ENCODE results near the gene SLC35F1.

Gene SLC35F1

DNA sequence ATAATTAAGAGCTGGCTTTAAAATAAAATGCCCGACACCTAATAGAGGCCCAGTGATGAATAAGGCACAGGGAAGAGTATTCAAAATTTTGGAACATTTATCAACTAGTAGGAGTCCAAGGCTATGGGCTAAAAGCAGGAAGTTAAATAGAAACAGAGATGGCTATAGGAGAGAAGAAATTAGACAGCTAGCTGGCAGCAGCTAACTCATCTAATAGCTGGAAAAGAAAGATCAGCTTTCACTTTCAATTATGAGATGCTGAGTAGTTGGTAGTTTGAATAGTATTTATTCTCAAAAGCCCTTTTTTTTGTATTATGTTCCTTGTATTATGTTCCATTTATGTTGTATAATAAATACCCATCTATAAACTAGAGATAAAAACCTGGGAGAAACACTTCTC lies 215.7 kb downstream of the SLC35F1 start:
- no peak for DNase-seq (ENCODE audit: low read depth)

DNA sequence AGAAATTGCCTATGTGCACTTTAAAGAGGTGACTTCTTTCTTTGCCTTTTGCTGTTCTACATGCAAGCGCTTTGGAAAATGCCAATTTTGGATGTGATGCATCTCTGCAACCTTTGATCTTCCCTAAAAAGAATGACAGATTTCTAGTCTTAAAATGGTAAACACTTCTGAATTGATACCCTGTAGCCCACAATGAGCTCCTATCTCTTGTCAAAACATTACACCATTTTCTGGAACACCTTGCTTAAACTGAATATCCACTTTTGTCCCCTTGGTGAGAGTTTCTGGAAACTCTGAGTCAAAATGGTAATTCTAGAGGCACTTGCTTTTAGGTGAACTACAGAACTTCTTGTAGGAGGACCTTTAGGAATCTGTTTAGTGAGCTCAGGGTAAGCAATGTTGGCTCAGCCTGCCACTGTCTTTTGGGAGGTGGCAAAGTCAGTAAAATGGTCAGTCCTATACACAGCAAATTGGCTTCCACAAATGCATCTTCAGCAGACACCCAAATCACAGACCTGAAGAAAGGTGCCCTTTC lies 216.5 kb downstream of the SLC35F1 start:
- no peak for DNase-seq (ENCODE audit: low read depth)

DNA sequence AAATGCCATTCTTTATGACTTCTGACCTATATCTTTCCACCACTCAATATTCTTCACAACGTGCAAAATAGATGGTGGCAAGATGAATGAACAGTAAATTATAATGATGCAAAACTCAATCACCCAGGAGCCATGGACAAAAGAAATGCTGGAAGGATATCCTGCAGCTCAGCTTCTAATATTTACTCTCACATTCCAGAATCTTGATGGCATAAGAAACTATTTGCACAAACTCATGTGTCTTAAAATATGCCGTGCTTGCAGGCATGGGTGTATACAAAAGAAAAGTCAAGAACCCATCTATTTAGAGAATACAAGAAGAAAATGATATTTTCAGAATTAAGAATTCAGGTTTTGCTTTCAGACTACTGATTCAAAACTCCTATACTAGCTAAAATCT lies 217.8 kb downstream of the SLC35F1 start:
- DNase-seq (ENCODE audit: low read depth), result no peak

DNA sequence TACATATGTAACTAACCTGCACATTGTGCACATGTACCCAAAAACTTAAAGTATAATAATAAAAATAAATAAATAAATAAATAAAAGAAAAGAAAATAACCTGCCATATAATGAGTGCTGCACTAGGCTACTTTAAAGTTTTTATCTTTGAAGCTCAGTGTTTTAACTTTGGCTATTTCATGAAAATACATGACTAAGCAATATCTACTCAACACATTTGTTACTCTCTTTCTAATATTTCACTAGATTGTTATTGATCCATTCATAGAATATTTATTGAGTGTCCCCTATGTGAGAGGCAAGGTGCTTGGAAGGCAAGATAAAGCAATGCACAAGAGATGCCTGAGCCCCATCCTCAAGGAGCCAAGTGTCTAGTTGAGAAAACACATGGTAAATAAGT lies 221.7 kb downstream of the SLC35F1 start:
- DNase-seq (ENCODE audit: low read depth), result no peak

- DNase-seq (ENCODE audit: low read depth), result no peak
Observed at GRCh38 chr6:118134206-118134605, 227.1 kb downstream of the SLC35F1 start.

DNA sequence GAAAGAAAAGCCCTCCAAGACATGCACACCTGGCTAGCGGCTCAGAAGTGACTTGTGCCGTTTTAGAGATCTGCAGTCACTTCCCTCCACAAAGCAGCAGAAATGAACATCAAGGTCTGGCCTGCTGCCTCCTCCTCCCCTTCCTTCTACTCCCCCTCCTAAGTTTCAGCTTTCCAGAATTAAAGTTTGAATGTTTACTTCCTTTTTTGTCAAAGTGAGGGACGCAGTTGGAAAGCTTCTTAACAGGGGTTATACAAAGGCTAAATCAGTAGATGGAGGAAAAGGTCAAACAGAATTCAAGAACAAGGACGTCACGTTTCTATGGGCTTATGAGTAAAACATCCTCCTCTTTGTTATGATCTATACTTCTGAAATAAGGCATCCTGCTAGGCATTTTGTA lies 227.7 kb downstream of the SLC35F1 start:
- no peak for DNase-seq (ENCODE audit: low read depth)

- DNase-seq (ENCODE audit: low read depth), result no peak
Observed at GRCh38 chr6:118135371-118135770, 228.3 kb downstream of the SLC35F1 start.

DNA sequence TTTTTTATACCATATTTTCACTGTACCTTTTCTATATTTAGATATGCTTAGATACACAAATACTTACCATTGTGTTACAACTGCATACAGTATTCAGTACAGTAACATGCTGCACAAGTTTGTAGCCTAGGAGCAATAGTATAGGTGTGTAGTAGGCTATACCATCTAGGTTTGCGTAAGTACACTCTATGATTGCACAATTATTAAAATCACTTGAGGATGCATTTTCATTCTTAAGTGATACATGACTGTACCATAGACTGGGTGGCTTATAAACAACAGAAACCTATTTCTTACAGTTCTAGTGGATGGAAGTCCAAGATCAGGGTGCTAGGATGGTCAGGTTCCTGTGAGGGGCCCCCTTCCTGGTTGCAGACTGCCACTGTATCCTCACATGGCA lies 234.1 kb downstream of the SLC35F1 start:
- DNase-seq (ENCODE audit: low read depth), result no peak

GRCh38 chr6:118146584-118146983 lies 239.5 kb downstream of the SLC35F1 start:
- DNase-seq (ENCODE audit: low read depth), result no peak

GRCh38 chr6:118147511-118147910 lies 240.4 kb downstream of the SLC35F1 start:
- no peak for DNase-seq (ENCODE audit: low read depth)

DNA sequence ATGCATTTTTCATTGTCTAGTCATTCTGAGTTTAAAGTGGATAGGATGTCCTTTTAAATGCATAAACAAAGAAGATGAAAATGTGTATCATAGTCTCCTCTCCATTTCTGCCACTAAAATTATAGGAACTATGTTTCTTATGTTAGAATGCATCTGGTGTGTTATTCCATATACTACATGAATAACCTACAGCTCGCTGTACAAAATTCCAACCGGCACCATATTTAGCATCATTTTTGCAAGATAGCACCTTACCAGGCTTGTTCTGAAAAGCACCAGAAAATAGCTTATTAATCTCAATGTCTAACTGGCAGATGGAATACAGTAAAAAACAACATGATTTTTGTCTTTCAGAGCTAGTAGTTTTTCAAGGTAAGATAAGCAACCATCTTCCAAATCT lies 241.5 kb downstream of the SLC35F1 start:
- DNase-seq (ENCODE audit: low read depth), result no peak

GRCh38 chr6:118152524-118152923 lies 245.5 kb downstream of the SLC35F1 start:
- DNase-seq (ENCODE audit: low read depth), result no peak

- no peak for DNase-seq (ENCODE audit: low read depth)
Observed at GRCh38 chr6:118161343-118161742, 254.3 kb downstream of the SLC35F1 start.

DNA sequence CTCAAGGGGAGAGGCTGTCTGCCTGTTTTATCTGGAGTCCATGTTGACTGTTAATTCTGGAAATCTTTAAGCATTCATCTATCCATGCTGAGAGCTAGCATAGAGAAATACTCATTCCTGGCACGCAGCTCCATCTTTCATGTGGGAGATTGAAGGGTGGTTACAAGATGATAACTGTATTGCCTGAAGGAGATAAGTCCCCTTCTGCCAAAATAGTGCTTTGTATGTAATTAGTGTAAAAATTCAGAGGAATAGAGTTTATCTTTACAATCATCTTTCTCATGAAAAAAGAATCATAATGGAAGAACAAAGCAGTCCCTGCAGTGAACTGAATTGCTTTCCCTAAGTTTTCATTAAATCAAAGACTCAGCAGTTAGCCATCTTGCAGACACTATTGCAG lies 256.5 kb downstream of the SLC35F1 start:
- no peak for DNase-seq (ENCODE audit: low read depth)

DNA sequence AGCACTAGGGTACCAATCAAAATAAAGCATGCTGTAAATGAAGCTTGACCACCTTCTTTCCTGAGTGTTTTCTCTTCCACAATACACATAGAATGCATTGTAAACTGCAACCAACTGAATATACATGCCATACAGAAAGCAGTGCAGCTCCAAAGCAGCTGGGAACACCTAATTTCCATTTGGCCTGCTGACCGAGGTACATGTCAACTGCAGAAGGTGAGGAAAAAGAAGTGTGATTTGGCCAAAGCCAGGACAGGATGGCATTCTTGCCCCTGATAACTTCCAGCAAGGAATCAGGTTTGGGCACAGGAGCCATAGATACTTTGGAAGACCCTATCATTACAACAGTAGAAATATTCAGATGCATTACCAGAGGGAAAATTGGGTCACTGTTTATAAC lies 258.4 kb downstream of the SLC35F1 start:
- DNase-seq (ENCODE audit: low read depth), result no peak

DNA sequence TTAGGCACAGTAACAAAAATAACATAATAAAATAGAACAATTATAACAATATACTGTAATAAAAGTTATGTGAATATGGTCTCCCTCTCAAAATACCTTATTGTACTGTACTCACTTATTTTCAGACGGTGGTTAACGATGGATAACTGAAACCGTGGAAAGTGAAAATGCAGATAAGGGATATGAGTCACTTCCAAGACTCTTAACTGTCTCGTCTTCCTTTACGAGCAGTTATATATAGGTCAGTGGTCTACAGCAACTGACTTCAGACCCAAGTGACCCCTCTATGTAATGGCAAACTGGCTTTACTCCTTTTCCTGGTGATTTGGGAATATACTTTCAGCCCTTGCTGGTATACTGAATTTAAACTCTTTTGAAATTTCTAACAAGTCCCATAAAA lies 261.4 kb downstream of the SLC35F1 start:
- DNase-seq (ENCODE audit: low read depth), result no peak

GRCh38 chr6:118171852-118172251 lies 264.8 kb downstream of the SLC35F1 start:
- DNase-seq (ENCODE audit: low read depth), result no peak

DNA sequence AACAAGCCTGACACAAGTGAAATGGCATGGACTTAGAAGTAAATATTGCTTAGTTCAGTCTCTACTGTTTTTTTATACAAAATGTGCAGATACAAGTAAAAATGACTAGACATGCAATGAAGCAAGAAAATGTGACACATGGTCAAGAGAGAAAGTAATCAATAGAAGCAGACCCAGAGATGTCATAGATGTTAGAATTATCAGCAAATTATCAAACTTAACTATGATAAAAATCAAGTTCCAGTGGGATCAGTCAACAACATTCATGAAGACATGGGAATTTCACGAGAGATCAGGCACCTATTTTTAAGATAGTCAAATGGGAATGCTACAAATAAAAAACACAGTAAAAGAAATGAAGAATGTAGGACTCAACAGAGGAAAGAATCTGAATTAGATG lies 267.0 kb downstream of the SLC35F1 start:
- DNase-seq (ENCODE audit: low read depth), result no peak

GRCh38 chr6:118177720-118178119 lies 270.7 kb downstream of the SLC35F1 start:
- DNase-seq (ENCODE audit: low read depth), result no peak

DNA sequence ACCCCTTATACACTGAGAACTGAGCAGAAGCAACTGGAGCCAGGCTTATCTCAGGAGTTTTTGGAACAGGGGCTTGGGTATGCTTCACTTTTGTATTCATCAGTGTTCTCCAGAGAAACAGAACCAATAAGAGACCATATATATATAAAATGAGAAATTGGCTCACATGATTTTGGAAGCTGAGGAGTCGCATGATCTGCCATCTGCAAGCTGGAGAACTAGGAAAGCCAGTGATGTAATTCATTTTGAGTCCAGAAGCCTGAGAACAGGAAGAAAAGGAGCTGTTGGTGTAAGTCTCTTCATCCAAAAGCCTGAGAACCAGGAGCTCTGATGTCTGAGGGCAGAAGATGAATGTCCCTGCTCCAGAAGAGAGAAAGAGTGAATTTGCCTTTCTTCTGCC lies 272.0 kb downstream of the SLC35F1 start:
- no peak for DNase-seq (ENCODE audit: low read depth)

DNA sequence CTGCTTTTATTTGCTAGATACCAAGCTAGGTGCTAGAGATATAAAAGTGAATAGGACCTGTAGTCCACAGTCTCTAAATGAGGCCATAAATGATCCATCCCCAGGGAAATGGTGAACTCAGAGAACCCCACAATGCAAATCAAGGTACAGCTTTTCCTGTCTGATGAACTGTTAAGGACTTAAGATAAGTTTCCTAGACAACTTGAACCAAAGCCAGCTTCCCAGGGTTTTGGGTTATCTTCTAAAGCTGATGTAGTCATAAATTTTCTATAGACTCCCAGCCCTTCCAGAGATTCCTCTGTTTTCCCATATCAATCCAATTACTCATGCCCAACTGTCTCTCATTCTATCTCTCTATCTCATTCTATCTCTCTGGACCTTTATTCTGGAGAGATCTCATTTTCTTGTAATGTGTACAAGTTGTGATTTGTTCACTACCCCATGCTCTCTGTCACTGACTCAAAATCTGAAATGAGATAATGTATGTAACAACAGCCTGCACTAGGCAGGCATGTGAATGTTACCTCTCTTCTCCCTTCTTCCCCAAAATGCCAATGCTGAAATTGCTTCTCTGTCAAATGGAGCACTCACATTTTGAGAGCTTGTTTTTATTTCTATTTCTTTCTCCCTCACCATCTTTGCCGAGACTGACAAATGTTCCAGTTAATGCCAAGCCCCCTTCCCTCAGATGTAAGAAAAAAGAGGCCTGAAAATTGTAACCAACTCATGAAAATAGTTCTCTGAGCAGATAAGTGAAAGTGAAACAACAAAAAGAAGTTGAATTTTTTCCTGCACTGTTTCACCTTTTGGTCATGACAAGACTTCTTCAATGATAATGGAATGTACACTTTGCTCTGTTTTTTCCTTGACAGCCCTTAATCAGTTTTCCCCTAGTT lies 279.9 kb downstream of the SLC35F1 start:
- DNase-seq (ENCODE audit: low read depth), result no peak

DNA sequence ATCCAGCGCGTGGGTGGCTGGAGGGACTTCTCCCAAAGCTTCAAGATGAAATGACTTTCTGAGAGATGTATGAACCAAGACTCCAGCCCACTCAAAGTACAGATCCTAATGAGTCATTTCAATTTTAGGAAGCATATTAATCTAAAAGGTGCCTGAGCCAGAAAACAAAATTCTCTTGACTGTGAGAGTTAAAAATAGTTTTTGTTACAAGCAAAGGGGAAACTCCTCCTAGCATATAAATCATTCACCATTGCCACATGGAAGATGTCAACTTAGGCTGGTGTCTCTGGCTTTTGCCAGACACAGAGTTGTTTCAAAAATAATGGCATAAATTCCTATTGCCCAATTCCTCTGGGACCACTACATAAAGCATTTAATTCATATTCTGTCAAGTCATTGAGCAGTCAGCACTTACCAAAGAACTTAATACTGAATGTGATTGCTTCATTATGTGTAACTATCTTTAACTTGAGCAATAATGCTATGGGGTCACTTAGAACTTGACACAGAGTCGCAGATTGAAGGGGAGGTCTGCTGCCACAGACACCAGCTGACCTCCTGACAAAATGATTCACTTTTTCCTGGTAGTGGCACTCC lies 280.6 kb downstream of the SLC35F1 start:
- no peak for DNase-seq (ENCODE audit: low read depth)

DNA sequence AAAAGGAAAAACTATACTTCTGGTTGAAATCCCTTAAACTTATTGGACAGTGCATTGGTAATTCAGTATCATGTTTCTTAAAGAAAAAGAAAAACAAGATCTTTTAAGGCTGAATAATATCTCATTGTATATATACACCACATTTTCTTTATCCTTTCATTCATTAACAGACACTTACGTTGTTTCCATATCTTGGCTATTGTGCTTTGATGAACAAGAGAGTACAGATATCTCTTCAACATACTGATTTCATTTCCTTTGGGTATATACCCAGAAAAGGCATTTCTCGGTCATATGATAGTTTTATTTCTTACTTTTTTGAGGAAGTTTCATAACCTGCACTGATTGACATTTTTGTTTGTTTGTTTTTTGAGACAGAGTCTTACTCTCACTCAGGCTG lies 281.5 kb downstream of the SLC35F1 start:
- DNase-seq (ENCODE audit: low read depth), result no peak

GRCh38 chr6:118197539-118197938 lies 290.5 kb downstream of the SLC35F1 start:
- DNase-seq (ENCODE audit: low read depth), result no peak
